Measurements from ENCODE around the gene CARS1. TPM values are rescaled to one million over a fixed set of nuclear protein-coding genes. Genes with fewer than 3 reads are reported as not detected.

Gene CARS1
- total RNA-seq, 1 donor from 2014 or later: 17.2 TPM

- Histone ChIP-seq H3K79me2 (ENCODE audit: low read depth) (no peaks in the 10 kb centered on the region), H3K27ac (no peak overlapping the region), H3K36me3 (no peaks in the 10 kb centered on the region), H3K9ac (no peak overlapping the region), H4K20me1 (ENCODE audit: low read depth) (no peaks in the 10 kb centered on the region), H3K4me2 (no peak overlapping the region), H3K4me1 (no peaks in the 10 kb centered on the region), H3K4me3 (no peak overlapping the region), H3K9me3 (ENCODE audit: low read depth) (no peaks in the 10 kb centered on the region), H3K27me3 (no peaks in the 10 kb centered on the region), H2AFZ (replicated peaks) (no peak overlapping the region), H3F3A (ENCODE audit: low read depth) (no peaks in the 10 kb centered on the region)
- Mint-ChIP-seq H3K27ac (no peak overlapping the region), H3K36me3 (no peaks in the 10 kb centered on the region), H3K27me3 (ENCODE audit: insufficient read depth, low read depth) (peaks cover 13% of the 10 kb centered on the region), H3K4me3 (no peak overlapping the region), H3K4me1 (peaks cover 5% of the 10 kb centered on the region), H3K9me3 (no peaks in the 10 kb centered on the region)
- DNase-seq (ENCODE audit: low spot score): no peak
- no peak for TF ChIP-seq EZH2 (IDR thresholded peaks at IDR 0.05)
- no peak for TF ChIP-seq CTCF (IDR thresholded peaks at IDR 0.05)
- no peak for TF ChIP-seq EZH2phosphoT487 (IDR thresholded peaks at IDR 0.05)
These were observed 30.9 kb upstream of the CARS1 start for GRCh38 chr11:3087821-3088800.

DNA sequence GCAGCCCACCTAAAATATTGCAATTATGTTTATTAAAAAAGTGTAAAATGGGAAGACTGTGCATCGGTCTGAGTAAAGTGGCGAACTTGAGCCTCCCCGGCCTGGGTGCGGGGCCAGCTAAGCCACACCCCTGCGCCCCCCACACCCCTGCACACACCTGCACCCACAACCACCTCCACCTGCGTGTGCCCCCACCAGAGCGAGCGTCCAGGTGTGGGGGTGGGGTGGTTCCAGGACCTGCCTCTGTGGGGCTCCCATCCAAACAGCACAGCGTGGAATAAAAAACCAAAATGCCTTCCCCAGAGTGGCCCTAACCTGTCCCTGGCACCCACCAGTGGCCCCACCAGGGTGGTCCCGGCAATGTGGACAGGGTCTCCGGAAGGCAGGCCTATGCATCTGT lies 30.1 kb upstream of the CARS1 start:
- Mint-ChIP-seq H3K27ac (no peak overlapping the region), H3K4me3 (no peak overlapping the region), H3K4me1 (peaks cover 5% of the 10 kb centered on the region), H3K27me3 (ENCODE audit: insufficient read depth, low read depth) (peaks cover 16% of the 10 kb centered on the region), H3K36me3 (no peaks in the 10 kb centered on the region), H3K9me3 (no peaks in the 10 kb centered on the region)
- TF ChIP-seq EZH2phosphoT487 (IDR thresholded peaks at IDR 0.05): no peak
- TF ChIP-seq CTCF (IDR thresholded peaks at IDR 0.05): no peak
- no peak for TF ChIP-seq EZH2 (IDR thresholded peaks at IDR 0.05)
- Histone ChIP-seq H3K4me3 (no peak overlapping the region), H3K27me3 (no peaks in the 10 kb centered on the region), H3K4me1 (no peaks in the 10 kb centered on the region), H4K20me1 (ENCODE audit: low read depth) (no peaks in the 10 kb centered on the region), H3K9me3 (ENCODE audit: low read depth) (no peaks in the 10 kb centered on the region), H3F3A (ENCODE audit: low read depth) (no peaks in the 10 kb centered on the region), H3K36me3 (no peaks in the 10 kb centered on the region), H3K27ac (no peak overlapping the region), H3K9ac (no peak overlapping the region), H3K79me2 (ENCODE audit: low read depth) (no peaks in the 10 kb centered on the region), H3K4me2 (no peak overlapping the region), H2AFZ (replicated peaks) (no peak overlapping the region)
- no peak for DNase-seq (ENCODE audit: low spot score)

DNA sequence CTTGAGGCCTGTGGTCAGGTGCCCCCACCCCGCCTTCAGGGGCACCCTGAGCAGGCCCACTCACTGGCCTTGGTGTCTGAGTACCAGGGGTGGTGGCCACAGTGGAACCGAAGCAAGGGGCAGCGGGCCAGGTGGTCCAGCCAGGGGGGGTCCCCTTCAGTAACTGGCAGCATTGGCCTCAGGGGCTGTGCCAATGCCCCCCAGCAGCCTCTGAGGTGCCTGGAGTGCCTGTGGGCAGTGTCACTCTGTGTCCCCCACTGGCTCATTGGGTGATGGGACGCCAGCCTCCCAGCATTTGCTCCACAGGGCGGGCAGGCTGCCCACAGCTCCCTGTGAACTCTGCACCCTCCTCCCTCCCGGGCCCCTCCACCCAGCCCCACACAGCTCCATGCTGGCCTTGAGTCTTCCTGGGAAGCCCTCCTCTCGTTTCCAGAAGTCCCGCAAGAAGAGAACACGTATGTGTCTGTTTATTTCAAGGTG lies 29.5 kb upstream of the CARS1 start:
- Histone ChIP-seq H3K9ac (no peak overlapping the region), H2AFZ (replicated peaks) (no peak overlapping the region), H3K4me1 (no peaks in the 10 kb centered on the region), H3K4me2 (no peak overlapping the region), H3K36me3 (no peaks in the 10 kb centered on the region), H3K27ac (no peak overlapping the region), H3K27me3 (no peaks in the 10 kb centered on the region), H3K9me3 (ENCODE audit: low read depth) (no peaks in the 10 kb centered on the region), H3F3A (ENCODE audit: low read depth) (no peaks in the 10 kb centered on the region), H3K4me3 (no peak overlapping the region), H3K79me2 (ENCODE audit: low read depth) (no peaks in the 10 kb centered on the region), H4K20me1 (ENCODE audit: low read depth) (no peaks in the 10 kb centered on the region)
- peaks cover 3% of the 10 kb centered on the region for H3K4me1 Mint-ChIP-seq
- H3K9me3 Mint-ChIP-seq: no peaks in the 10 kb centered on the region
- TF ChIP-seq EZH2phosphoT487 (IDR thresholded peaks at IDR 0.05) (no peak), EZH2 (IDR thresholded peaks at IDR 0.05) (no peak), CTCF (IDR thresholded peaks at IDR 0.05) (no peak)
- H3K4me3 Mint-ChIP-seq: no peak overlapping the region
- H3K27me3 Mint-ChIP-seq (ENCODE audit: insufficient read depth, low read depth): peaks cover 15% of the 10 kb centered on the region
- no peaks in the 10 kb centered on the region for H3K36me3 Mint-ChIP-seq
- no peak for DNase-seq (ENCODE audit: low spot score)
- no peak overlapping the region for H3K27ac Mint-ChIP-seq

Measured in neural progenitor cell (in vitro differentiated cells).